DND-41 (cell line): ENCODE data around the gene ENDOG.

Experiments
- ATAC-seq: fragments of 200-7000 bp; cut with Tn5 transposase; 3 replicates; pipeline ENCODE4 v1.9.1; 2021; ENCODE audit warnings: low read depth; ENCODE audit not compliant: insufficient read depth
- DNase-seq: peaks from one replicate; pipeline ENCODE4 v3.0.0-alpha.2; 2020
- H2AFZ ChIP-seq: 2 replicates; pipeline ENCODE4 v1.6.0; 2012; ENCODE audit warnings: low read depth, low read length
- H3K27ac ChIP-seq: 2 replicates; pipeline ENCODE4 v1.5.1; 2012; ENCODE audit warnings: low read length, inconsistent platforms
- H3K27me3 ChIP-seq: fragments of 200-600 bp; sonication (generic); 2 replicates; pipeline ENCODE4 v1.6.0; 2012; ENCODE audit warnings: low read length, mild to moderate bottlenecking, inconsistent platforms; ENCODE audit not compliant: insufficient read depth, poor library complexity
- H3K36me3 ChIP-seq: 2 replicates; pipeline ENCODE4 v1.5.1; 2012; ENCODE audit warnings: low read length, inconsistent platforms; ENCODE audit not compliant: insufficient read depth
- H3K4me1 ChIP-seq: 2 replicates; pipeline ENCODE4 v1.5.1; 2012; ENCODE audit warnings: mild to moderate bottlenecking, low read length; ENCODE audit not compliant: insufficient read depth
- H3K4me2 ChIP-seq: 2 replicates; pipeline ENCODE4 v1.6.0; 2012; ENCODE audit warnings: mild to moderate bottlenecking, moderate library complexity, low read length, inconsistent platforms; ENCODE audit not compliant: insufficient read depth
- H3K4me3 ChIP-seq, 2 experiments: fragments of 200-600 bp in 1 of 2; shearing (Covaris generic) in 1 of 2; 2 replicates each; pipeline ENCODE4 v1.5.1; 2012 to 2016; ENCODE audit warnings: inconsistent platforms in 2 of 2, low read length in 2 of 2, mild to moderate bottlenecking in 2 of 2, low read depth in 1 of 2, moderate library complexity in 1 of 2
- H3K79me2 ChIP-seq: 2 replicates; pipeline ENCODE4 v1.6.0; 2012; ENCODE audit warnings: low read length, inconsistent platforms; ENCODE audit not compliant: insufficient read depth
- H3K9ac ChIP-seq: 2 replicates; pipeline ENCODE4 v1.6.0; 2012; ENCODE audit warnings: low read depth, mild to moderate bottlenecking, inconsistent platforms, low read length, moderate library complexity
- H3K9me3 ChIP-seq: 2 replicates; pipeline ENCODE4 v1.5.1; 2012; ENCODE audit warnings: low read length, moderate library complexity, mild to moderate bottlenecking, inconsistent platforms; ENCODE audit not compliant: insufficient read depth, severe bottlenecking
- H4K20me1 ChIP-seq: 2 replicates; pipeline ENCODE4 v1.6.0; 2012; ENCODE audit warnings: low read length; ENCODE audit not compliant: insufficient read depth
- CTCF ChIP-seq: IDR thresholded peaks from 2 replicates; pipeline ENCODE4 v1.5.1; 2012; ENCODE audit warnings: borderline replicate concordance, low read length, moderate library complexity, mild to moderate bottlenecking; ENCODE audit not compliant: poor library complexity, severe bottlenecking; ENCODE audit errors: extremely low read depth
- EZH2 ChIP-seq: IDR thresholded peaks from 3 replicates; pipeline ENCODE4 v1.6.1; 2012; ENCODE audit warnings: borderline replicate concordance, low read depth, mild to moderate bottlenecking, moderate library complexity, low read length, inconsistent platforms; ENCODE audit not compliant: severe bottlenecking

ENDOG gene

DNA sequence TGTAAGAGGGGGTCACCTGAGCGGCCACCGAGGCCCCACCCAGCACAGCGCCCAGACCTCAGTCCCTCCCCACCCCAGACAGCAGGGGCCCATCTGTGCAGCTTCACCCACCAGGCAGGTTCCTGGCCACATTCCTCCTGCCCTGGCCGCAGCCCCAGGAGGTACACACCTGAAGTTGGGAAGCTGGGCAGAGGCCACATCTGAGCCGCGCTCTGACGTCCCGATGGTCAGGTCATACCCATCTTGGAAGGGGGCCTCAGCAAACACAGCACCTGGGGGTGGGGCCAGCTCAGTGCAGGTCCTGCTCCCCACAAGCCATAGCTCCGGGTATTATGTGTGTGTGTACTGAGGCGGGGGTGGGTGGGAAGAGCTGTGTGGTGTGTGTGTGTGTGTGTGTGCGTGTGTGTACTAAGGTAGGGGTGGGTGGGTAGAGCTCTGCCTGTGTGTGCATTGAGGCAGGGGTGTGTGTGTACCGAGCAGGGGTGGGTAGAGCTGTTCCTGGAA, 5.7 kb downstream of the ENDOG start:
- Histone ChIP-seq H2AFZ (no peak overlapping the region), H3K4me2 (no peak overlapping the region), H3K9ac (no peak overlapping the region), H3K36me3 (peaks cover 79% of the 10 kb centered on the region), H4K20me1 (peaks cover 6% of the 10 kb centered on the region; the same call in 1 of the 2 replicates), H3K9me3 (no peaks in the 10 kb centered on the region), H3K27ac (no peak overlapping the region), H3K4me3 (no peak overlapping the region), H3K4me1 (peaks cover 37% of the 10 kb centered on the region), H3K79me2 (peaks cover 21% of the 10 kb centered on the region), H3K27me3 (no peaks in the 10 kb centered on the region)
- TF ChIP-seq CTCF (no peak), EZH2 (no peak)
- DNase-seq (no peak), ATAC-seq (no peak)

DNA sequence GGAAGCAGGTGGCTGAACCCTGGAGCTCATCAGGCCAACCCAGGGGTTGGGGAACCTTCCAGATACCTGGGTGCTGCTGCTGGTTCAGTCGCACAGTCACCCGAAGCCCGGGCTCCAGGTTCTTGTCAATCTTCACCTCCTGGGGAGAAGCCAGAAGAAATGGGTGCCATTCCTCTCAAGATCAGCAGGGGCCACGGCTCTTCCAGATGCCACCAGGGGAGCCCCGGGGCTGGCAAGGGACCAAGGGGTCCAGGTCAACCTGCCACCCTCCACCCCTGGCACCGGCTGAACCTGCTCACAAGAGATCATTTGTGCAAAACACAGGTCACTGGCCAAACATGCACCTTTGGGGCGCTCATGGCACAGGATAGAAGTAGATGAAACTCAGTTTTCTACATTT, 6.6 kb downstream of the ENDOG start:
- peaks cover 23% of the 10 kb centered on the region for H3K79me2 ChIP-seq
- no peak overlapping the region for H3K27ac ChIP-seq
- H3K4me1 ChIP-seq = peaks cover 31% of the 10 kb centered on the region
- no peaks in the 10 kb centered on the region for H3K27me3 ChIP-seq
- no peaks in the 10 kb centered on the region for H3K9me3 ChIP-seq
- H2AFZ ChIP-seq = no peak overlapping the region
- DNase-seq (no peak), ATAC-seq (no peak)
- peaks cover 2% of the 10 kb centered on the region; the same call in 1 of the 2 replicates for H4K20me1 ChIP-seq
- H3K4me3 ChIP-seq = no peak overlapping the region
- TF ChIP-seq CTCF (no peak), EZH2 (no peak)
- no peak overlapping the region for H3K9ac ChIP-seq
- peaks cover 79% of the 10 kb centered on the region for H3K36me3 ChIP-seq
- H3K4me2 ChIP-seq = no peak overlapping the region

DNA sequence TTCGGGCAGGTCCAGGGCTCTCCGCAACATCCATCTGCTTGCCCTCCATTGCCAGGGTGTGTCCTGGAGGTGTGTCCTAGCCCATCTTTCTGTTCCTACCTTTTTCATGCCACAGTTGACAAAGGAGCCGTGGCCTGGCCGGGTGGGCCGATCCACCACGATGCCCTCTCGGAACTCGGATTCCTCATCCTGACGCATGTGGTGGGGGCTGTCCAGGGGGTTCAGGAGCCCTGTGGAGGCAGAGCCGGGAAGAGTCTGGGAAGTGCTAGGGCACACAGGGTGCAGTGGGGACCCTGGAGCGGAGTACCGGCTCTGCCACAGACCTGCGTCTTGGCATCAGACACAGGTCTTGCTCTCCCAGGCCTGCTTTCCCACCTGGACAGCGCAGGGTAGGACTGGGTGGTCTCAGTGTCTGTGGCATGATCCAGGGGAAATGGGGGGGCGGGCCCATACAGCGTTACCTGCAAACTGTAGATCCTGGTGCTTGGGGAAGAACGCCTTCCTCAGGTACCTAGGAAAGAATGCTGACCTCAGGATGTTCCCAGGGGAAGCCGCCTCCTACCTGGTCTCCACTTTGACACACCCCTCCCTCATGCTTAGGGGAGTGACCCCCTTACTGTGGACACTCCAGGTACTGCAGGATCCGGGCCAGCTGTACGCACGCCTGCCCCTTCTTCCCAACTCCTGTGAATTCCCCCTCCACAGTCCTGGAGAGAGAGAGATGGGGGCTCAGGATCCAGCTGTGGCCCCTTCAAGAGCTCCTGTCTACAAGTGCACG, 7.8 kb downstream of the ENDOG start:
- H3K9ac ChIP-seq = no peak overlapping the region
- H3K9me3 ChIP-seq = no peaks in the 10 kb centered on the region
- H3K4me2 ChIP-seq = no peak overlapping the region
- peaks cover 75% of the 10 kb centered on the region for H3K36me3 ChIP-seq
- DNase-seq (no peak), ATAC-seq (no peak)
- peak; percentile 10 for TF ChIP-seq CTCF
- no peak for TF ChIP-seq EZH2
- H3K4me3 ChIP-seq = no peak overlapping the region
- H3K79me2 ChIP-seq = peaks cover 23% of the 10 kb centered on the region
- H3K27me3 ChIP-seq = no peaks in the 10 kb centered on the region
- no peaks in the 10 kb centered on the region for H4K20me1 ChIP-seq
- H2AFZ ChIP-seq = no peak overlapping the region
- H3K4me1 ChIP-seq = peaks cover 30% of the 10 kb centered on the region
- no peak overlapping the region for H3K27ac ChIP-seq
